Stimulated activated naive CD8-positive, alpha-beta T cell treated with anti-CD3 and anti-CD28 coated beads, Interleukin-15, amount 100 ng/mL, for 72 hours (primary cell): ENCODE measurements around the gene LSAMP.

Source experiments
- ATAC-seq: fragments of 150-1000 bp; cut with Tn5 transposase; 2 replicates; pipeline ENCODE4 v1.10.0; 2021; ENCODE audit warnings: mild to moderate bottlenecking, moderate library complexity
- DNase-seq, 2 donors: peaks; one replicate each; pipeline ENCODE4 v3.0.0; 2021 to 2022
- H3K27ac Mint-ChIP-seq, 2 donors: one replicate each; pipeline ENCODE4 v1.8.0; 2022; ENCODE audit warnings: mild to moderate bottlenecking in 2 of 2, mixed read lengths in 2 of 2, moderate library complexity in 2 of 2
- H3K27me3 Mint-ChIP-seq: one replicate; pipeline ENCODE4 v1.8.0; 2022; ENCODE audit warnings: mixed read lengths
- H3K4me1 Mint-ChIP-seq: one replicate; pipeline ENCODE4 v1.8.0; 2022; ENCODE audit warnings: mild to moderate bottlenecking, mixed read lengths
- H3K4me3 Mint-ChIP-seq, 2 donors: one replicate each; pipeline ENCODE4 v1.8.0; 2022; ENCODE audit warnings: mild to moderate bottlenecking in 2 of 2, mixed read lengths in 2 of 2, moderate library complexity in 1 of 2
- H3K9me3 Mint-ChIP-seq, 2 donors: one replicate each; pipeline ENCODE4 v1.8.0; 2022; ENCODE audit warnings: mixed read lengths in 2 of 2

Gene LSAMP

GRCh38 chr3:116443191-116443661 is 2.1 kb downstream of the LSAMP start:
- H3K9me3 Mint-ChIP-seq: peaks cover 0 to 6% of the 10 kb centered on the region in 2 donors
- DNase-seq (no peak), ATAC-seq (no peak)
- H3K27me3 Mint-ChIP-seq: peaks cover 23% of the 10 kb centered on the region
- no peak overlapping the region for H3K4me3 Mint-ChIP-seq
- H3K4me1 Mint-ChIP-seq: no peaks in the 10 kb centered on the region
- no peak overlapping the region for H3K27ac Mint-ChIP-seq

DNA sequence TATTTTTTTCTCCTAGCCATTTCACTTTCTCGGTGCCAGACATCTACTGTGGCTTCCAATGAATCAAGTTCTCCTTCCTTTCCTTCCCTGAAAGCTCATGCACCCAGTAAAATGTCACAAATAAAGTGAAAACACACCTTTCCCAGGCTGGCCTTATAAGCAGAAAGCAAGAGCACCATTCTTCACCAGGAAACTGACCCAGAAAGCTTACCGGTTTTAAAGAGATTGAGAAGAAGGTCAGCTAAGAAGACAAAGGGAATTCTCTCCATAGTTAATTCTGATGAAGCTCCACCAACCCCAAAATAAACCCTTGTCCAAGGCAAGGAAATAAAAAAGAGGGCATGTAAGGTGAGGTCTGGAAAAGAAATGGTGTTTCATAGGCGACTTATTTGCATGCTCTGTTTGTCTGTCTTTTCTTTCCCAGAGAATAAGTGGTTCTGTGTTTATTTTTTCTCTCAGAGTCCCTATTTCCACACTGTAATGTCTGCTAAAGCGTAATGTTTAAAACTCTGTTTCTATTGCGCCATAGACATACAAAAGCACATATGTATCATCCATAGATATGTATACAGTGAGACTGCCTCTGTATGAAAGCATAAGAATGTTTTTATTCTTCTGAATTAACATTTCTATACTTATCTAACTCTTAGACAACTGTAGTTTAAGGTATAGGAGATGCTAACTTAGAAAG is 2.8 kb downstream of the LSAMP start:
- DNase-seq (no peak), ATAC-seq (no peak)
- Mint-ChIP-seq H3K4me3 (no peak overlapping the region), H3K4me1 (no peaks in the 10 kb centered on the region), H3K27me3 (peaks cover 23% of the 10 kb centered on the region), H3K9me3 (peaks cover 0 to 4% of the 10 kb centered on the region in 2 donors), H3K27ac (no peak overlapping the region)

- no peaks in the 10 kb centered on the region for H3K4me1 Mint-ChIP-seq
- no peak overlapping the region for H3K27ac Mint-ChIP-seq
- peaks cover 0 to 2% of the 10 kb centered on the region in 2 donors for H3K9me3 Mint-ChIP-seq
- no peak overlapping the region for H3K4me3 Mint-ChIP-seq
- no peak for ATAC-seq
- DNase-seq: no peak
- peaks cover 23% of the 10 kb centered on the region for H3K27me3 Mint-ChIP-seq
Measured at GRCh38 chr3:116441652-116442051, 3.6 kb downstream of the LSAMP start.

DNA sequence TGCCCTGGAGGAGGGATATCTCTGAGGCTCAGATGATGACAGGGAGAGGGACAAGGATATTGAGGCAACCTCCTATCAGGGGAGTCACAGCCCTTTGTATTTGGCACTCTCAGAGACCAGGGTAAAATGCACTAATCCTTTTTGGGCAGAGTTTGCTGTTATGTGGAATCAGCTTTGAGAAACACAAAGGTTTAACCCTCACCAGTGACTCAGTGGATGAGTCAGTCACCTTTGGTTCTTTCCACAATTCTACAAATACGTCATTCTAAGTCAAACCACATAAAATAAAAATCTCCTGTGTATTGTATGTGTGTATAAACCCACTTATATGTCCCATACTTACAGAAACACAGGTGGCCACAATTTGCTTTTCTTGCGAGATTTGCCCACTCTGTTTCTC is 5.1 kb downstream of the LSAMP start:
- DNase-seq: no peak
- Mint-ChIP-seq H3K27ac (no peak overlapping the region), H3K4me3 (no peak overlapping the region), H3K9me3 (peaks cover 8 to 12% of the 10 kb centered on the region in 2 donors), H3K4me1 (no peaks in the 10 kb centered on the region), H3K27me3 (peaks cover 11% of the 10 kb centered on the region)
- no peak for ATAC-seq

DNA sequence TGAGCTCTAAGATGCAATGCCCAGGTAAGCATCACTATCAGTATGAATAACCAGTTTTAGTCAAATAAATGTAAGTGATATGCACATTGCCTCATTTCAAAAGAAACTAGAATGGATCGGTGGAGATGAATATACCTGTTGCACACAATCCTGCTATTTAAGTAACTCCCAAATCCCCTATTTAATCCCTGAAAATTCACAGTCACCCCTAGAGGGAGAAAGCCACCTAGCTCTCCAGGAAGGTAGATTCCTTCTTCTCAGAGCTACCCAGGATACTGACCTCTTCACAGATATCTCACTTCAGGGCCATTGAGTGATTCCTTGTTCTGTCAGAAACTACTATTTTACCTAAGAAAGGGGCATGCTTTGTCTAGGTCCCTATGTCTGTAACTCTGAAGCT is 11.7 kb downstream of the LSAMP start:
- Mint-ChIP-seq H3K27ac (no peak overlapping the region), H3K4me3 (no peak overlapping the region), H3K4me1 (no peaks in the 10 kb centered on the region), H3K9me3 (peaks cover 13 to 14% of the 10 kb centered on the region in 2 donors), H3K27me3 (no peaks in the 10 kb centered on the region)
- no peak for DNase-seq
- no peak for ATAC-seq

DNA sequence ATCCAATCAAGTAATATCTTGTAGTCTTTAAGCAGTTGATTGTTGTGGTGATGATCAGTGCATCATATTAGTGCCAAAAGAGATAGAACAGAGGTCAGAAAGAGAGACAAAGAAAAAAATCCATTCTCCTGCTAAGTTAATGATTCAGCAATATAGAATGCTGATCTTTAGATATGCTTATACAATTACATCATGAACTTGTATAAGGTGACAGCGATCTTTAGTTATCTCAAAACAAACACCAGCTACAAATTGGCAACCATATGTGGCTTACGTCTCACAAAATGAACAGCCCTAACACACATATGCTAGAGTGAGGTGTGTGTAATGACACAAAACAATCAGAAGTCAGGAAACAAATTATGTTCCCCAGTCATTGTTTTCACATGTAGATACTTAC is 12.5 kb downstream of the LSAMP start:
- no peak for DNase-seq
- H3K9me3 Mint-ChIP-seq: peaks cover 16 to 18% of the 10 kb centered on the region in 2 donors
- H3K4me3 Mint-ChIP-seq: no peak overlapping the region
- no peaks in the 10 kb centered on the region for H3K4me1 Mint-ChIP-seq
- no peaks in the 10 kb centered on the region for H3K27me3 Mint-ChIP-seq
- H3K27ac Mint-ChIP-seq: no peak overlapping the region
- ATAC-seq: no peak

DNA sequence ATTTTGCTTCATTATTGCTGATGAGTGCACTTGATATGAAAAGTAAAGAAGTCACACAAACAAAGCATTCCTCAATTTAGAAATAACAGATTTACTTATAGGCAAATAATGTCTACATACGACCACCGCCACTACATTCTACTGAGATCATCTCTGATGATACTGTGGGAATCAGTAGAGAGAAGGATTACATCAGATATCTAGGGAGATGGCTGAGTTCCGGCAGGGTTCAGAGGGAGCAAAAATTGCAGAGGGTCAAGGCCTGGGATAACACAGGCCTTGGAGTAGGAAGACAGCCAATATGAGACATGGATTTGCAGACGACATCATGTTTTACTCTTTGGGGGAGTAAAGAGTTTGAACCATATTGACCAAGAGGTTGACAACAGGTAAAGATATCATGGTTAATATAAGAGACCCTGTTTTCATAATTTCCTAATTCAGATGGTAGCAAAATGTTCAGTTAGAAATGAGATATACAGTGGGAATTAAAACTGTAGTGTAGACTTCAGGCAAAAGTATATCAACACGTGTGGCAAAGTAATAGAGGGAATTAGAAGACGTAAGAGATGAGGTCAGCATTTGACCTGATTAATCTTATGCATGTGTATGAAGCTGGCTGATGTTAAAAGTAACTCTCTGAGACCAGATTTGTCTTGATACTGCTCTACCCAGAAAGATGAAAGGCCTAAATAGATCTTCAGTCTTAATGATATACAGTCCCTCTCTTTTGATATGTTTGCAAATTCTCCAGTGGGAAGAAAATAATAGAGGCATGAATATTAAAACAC is 15.6 kb downstream of the LSAMP start:
- Mint-ChIP-seq H3K27me3 (no peaks in the 10 kb centered on the region), H3K27ac (no peak overlapping the region), H3K4me1 (no peaks in the 10 kb centered on the region), H3K4me3 (no peak overlapping the region), H3K9me3 (peaks cover 15 to 18% of the 10 kb centered on the region in 2 donors)
- DNase-seq (no peak), ATAC-seq (no peak)

- H3K4me3 Mint-ChIP-seq: no peak overlapping the region
- peaks cover 13 to 25% of the 10 kb centered on the region in 2 donors for H3K9me3 Mint-ChIP-seq
- DNase-seq: no peak
- ATAC-seq: no peak
- H3K27me3 Mint-ChIP-seq: no peaks in the 10 kb centered on the region
- no peaks in the 10 kb centered on the region for H3K4me1 Mint-ChIP-seq
- H3K27ac Mint-ChIP-seq: no peak overlapping the region
Measured at GRCh38 chr3:116426036-116426435, 19.3 kb downstream of the LSAMP start.

DNA sequence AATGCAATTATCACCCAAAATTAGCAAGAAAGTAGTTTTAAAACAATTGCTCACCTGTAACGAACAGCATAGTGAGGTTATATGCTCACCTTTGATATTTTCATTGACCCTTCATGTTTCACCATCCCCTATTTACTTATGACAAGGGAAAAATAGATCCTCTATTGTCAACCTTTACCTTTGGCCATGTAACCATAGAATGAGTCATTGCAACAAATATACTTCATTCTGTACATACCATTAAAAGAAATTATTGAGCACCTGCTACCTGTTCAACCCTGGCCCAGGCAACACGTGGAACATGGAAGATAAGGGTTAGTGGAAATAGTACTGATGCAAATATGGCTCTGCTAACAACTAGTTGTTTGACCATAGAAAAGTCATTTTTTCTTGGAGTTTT is 20.2 kb downstream of the LSAMP start:
- Mint-ChIP-seq H3K4me1 (no peaks in the 10 kb centered on the region), H3K4me3 (no peak overlapping the region), H3K27me3 (no peaks in the 10 kb centered on the region), H3K27ac (no peak overlapping the region), H3K9me3 (peaks cover 13 to 25% of the 10 kb centered on the region in 2 donors)
- ATAC-seq: no peak
- no peak for DNase-seq

GRCh38 chr3:116423945-116424344 is 21.3 kb downstream of the LSAMP start:
- DNase-seq (no peak), ATAC-seq (no peak)
- no peaks in the 10 kb centered on the region for H3K27me3 Mint-ChIP-seq
- H3K4me3 Mint-ChIP-seq: no peak overlapping the region
- no peak overlapping the region for H3K27ac Mint-ChIP-seq
- H3K9me3 Mint-ChIP-seq: peaks cover 13 to 30% of the 10 kb centered on the region in 2 donors
- no peaks in the 10 kb centered on the region for H3K4me1 Mint-ChIP-seq

DNA sequence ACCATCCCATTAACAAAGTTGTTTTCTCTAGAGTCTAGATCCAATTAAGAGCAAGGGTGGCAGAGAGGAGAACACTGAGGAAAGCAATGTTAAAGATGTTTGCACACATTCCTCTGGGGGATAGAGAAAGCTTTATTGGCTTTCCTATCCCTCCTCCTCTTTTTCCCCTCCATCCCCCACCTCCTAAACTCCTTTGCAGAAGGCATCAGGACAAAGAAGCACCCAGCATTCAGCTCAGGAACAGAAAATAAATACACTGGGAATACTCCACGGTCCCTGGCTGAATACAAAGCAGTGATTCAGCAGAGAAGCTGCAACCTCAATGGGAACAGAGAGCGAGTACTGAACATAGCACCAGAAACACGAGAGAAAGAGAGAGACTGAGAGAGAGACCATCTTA is 21.9 kb downstream of the LSAMP start:
- ATAC-seq (no peak), DNase-seq (no peak)
- Mint-ChIP-seq H3K27me3 (no peaks in the 10 kb centered on the region), H3K4me3 (no peak overlapping the region), H3K27ac (no peak overlapping the region), H3K4me1 (no peaks in the 10 kb centered on the region), H3K9me3 (peaks cover 13 to 34% of the 10 kb centered on the region in 2 donors)

- DNase-seq (no peak), ATAC-seq (no peak)
- Mint-ChIP-seq H3K27ac (no peak overlapping the region), H3K27me3 (no peaks in the 10 kb centered on the region), H3K4me1 (no peaks in the 10 kb centered on the region), H3K9me3 (peaks cover 5 to 25% of the 10 kb centered on the region in 2 donors), H3K4me3 (no peak overlapping the region)
Measured at GRCh38 chr3:116417151-116417550, 28.1 kb downstream of the LSAMP start.

GRCh38 chr3:116413319-116413718 is 32.0 kb downstream of the LSAMP start:
- H3K27ac Mint-ChIP-seq: no peak overlapping the region
- H3K4me3 Mint-ChIP-seq: no peak overlapping the region
- ATAC-seq (no peak), DNase-seq (no peak)
- no peaks in the 10 kb centered on the region for H3K27me3 Mint-ChIP-seq
- peaks cover 4 to 16% of the 10 kb centered on the region in 2 donors for H3K9me3 Mint-ChIP-seq
- no peaks in the 10 kb centered on the region for H3K4me1 Mint-ChIP-seq

GRCh38 chr3:116408473-116408872 is 36.8 kb downstream of the LSAMP start:
- no peak overlapping the region for H3K4me3 Mint-ChIP-seq
- no peak overlapping the region for H3K27ac Mint-ChIP-seq
- H3K9me3 Mint-ChIP-seq: no peaks in the 10 kb centered on the region
- no peak for ATAC-seq
- no peaks in the 10 kb centered on the region for H3K27me3 Mint-ChIP-seq
- no peak for DNase-seq
- H3K4me1 Mint-ChIP-seq: no peaks in the 10 kb centered on the region

- Mint-ChIP-seq H3K27ac (no peak overlapping the region), H3K4me1 (no peaks in the 10 kb centered on the region), H3K9me3 (no peaks in the 10 kb centered on the region), H3K27me3 (no peaks in the 10 kb centered on the region), H3K4me3 (no peak overlapping the region)
- ATAC-seq (no peak), DNase-seq (no peak)
Measured at GRCh38 chr3:116405231-116405630, 40.1 kb downstream of the LSAMP start.

DNA sequence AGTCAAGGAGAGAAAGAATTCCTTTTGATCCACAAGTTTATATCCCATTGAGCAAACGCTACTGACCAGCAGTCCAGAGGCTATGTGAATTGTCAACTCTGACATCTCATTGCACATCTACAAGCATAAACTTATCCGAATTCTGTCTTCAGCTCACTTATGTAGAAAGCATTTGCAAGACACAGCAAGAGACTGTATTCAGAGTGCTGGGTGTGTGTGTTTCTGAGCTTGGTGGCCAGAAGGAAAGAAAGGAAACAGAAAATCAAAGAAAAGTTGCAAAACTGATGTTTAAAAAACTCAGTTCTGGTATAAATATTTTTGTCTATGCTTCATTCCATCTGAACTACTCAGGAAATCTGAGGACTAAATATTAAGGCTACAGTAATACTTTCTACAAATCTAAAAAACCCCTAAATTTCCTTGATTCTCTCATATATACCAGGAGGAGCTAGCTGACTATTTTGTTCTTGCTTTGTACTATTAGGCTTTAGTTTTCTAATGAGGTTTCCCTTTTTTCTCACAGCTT is 45.5 kb downstream of the LSAMP start:
- no peaks in the 10 kb centered on the region for H3K27me3 Mint-ChIP-seq
- no peak for ATAC-seq
- DNase-seq: no peak
- H3K4me1 Mint-ChIP-seq: no peaks in the 10 kb centered on the region
- H3K27ac Mint-ChIP-seq: no peak overlapping the region
- H3K4me3 Mint-ChIP-seq: no peak overlapping the region
- H3K9me3 Mint-ChIP-seq: peaks cover 0 to 10% of the 10 kb centered on the region in 2 donors
